ENCODE data around the gene PPP6R2. TPM values are rescaled to one million over a fixed set of nuclear protein-coding genes. Genes with fewer than 3 reads are reported as not detected.

Gene PPP6R2
- total and polyA plus RNA-seq, 4 donors = 35.2 to 70.0 (median 46.6) TPM

- Histone ChIP-seq H3K9ac (ENCODE audit: insufficient read depth in 1 of 2, low read length in 2 of 2) (no peak overlapping the region), H3K9me3 (ENCODE audit: control insufficient read depth in 4 of 4, insufficient read depth in 3 of 4, low read length in 3 of 4) (no peaks in the 10 kb centered on the region), H3K4me1 (ENCODE audit: control insufficient read depth in 5 of 5, insufficient read depth in 5 of 5, low read length in 5 of 5) (peaks cover 2 to 38% (median 7%) of the 10 kb centered on the region in 5 donors), H3K36me3 (ENCODE audit: control insufficient read depth in 4 of 4, insufficient read depth in 4 of 4, low read length in 4 of 4) (peaks cover 9 to 45% (median 22%) of the 10 kb centered on the region in 4 donors), H3K4me3 (no peak overlapping the region), H3K27ac (ENCODE audit: low read depth in 1 of 2, low read length in 1 of 2) (no peak overlapping the region), H3K27me3 (ENCODE audit: control insufficient read depth in 3 of 3, insufficient read depth in 3 of 3, low read length in 2 of 3) (no peaks in the 10 kb centered on the region)
- TF ChIP-seq, protein P1, sequence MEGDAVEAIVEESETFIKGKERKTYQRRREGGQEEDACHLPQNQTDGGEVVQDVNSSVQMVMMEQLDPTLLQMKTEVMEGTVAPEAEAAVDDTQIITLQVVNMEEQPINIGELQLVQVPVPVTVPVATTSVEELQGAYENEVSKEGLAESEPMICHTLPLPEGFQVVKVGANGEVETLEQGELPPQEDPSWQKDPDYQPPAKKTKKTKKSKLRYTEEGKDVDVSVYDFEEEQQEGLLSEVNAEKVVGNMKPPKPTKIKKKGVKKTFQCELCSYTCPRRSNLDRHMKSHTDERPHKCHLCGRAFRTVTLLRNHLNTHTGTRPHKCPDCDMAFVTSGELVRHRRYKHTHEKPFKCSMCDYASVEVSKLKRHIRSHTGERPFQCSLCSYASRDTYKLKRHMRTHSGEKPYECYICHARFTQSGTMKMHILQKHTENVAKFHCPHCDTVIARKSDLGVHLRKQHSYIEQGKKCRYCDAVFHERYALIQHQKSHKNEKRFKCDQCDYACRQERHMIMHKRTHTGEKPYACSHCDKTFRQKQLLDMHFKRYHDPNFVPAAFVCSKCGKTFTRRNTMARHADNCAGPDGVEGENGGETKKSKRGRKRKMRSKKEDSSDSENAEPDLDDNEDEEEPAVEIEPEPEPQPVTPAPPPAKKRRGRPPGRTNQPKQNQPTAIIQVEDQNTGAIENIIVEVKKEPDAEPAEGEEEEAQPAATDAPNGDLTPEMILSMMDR (IDR thresholded peaks at IDR 0.05; ENCODE audit: control extremely low read depth, extremely low read depth) = no peak
- no peak for ATAC-seq (ENCODE audit: insufficient read depth, low FRiP score)
- WGBS, 2 donors = 88 to 91% methylated on average over 8 of the region's 8 CpGs
- no peak for DNase-seq
Measured at GRCh38 chr22:50468626-50469025, 125.5 kb downstream of the PPP6R2 start.

- Histone ChIP-seq H3K4me3 (no peak overlapping the region), H3K27ac (ENCODE audit: low read depth in 1 of 2, low read length in 1 of 2) (no peak overlapping the region), H3K9me3 (ENCODE audit: control insufficient read depth in 4 of 4, insufficient read depth in 3 of 4, low read length in 3 of 4) (no peaks in the 10 kb centered on the region), H3K9ac (ENCODE audit: insufficient read depth in 1 of 2, low read length in 2 of 2) (no peak overlapping the region), H3K27me3 (ENCODE audit: control insufficient read depth in 3 of 3, insufficient read depth in 3 of 3, low read length in 2 of 3) (no peaks in the 10 kb centered on the region), H3K36me3 (ENCODE audit: control insufficient read depth in 4 of 4, insufficient read depth in 4 of 4, low read length in 4 of 4) (peaks cover 8 to 35% (median 17%) of the 10 kb centered on the region in 4 donors), H3K4me1 (ENCODE audit: control insufficient read depth in 5 of 5, insufficient read depth in 5 of 5, low read length in 5 of 5) (peaks cover 6 to 42% (median 9%) of the 10 kb centered on the region in 5 donors)
- 28 to 46% methylated on average over 24 to 25 of the region's 25 CpGs for WGBS, 2 donors
- TF ChIP-seq, protein P1 (IDR thresholded peaks at IDR 0.05; ENCODE audit: control extremely low read depth, extremely low read depth) = no peak
- peak; percentile 68 for ATAC-seq (ENCODE audit: insufficient read depth, low FRiP score)
- DNase-seq = no peak
Measured at GRCh38 chr22:50469377-50470305, 126.5 kb downstream of the PPP6R2 start.

GRCh38 chr22:50470491-50470890 lies 127.4 kb downstream of the PPP6R2 start:
- Histone ChIP-seq H3K36me3 (ENCODE audit: control insufficient read depth in 4 of 4, insufficient read depth in 4 of 4, low read length in 4 of 4) (peaks cover 4 to 26% (median 13%) of the 10 kb centered on the region in 4 donors), H3K27ac (ENCODE audit: low read depth in 1 of 2, low read length in 1 of 2) (no peak overlapping the region), H3K9me3 (ENCODE audit: control insufficient read depth in 4 of 4, insufficient read depth in 3 of 4, low read length in 3 of 4) (no peaks in the 10 kb centered on the region), H3K4me3 (no peak overlapping the region), H3K9ac (ENCODE audit: insufficient read depth in 1 of 2, low read length in 2 of 2) (no peak overlapping the region), H3K27me3 (ENCODE audit: control insufficient read depth in 3 of 3, insufficient read depth in 3 of 3, low read length in 2 of 3) (no peaks in the 10 kb centered on the region), H3K4me1 (ENCODE audit: control insufficient read depth in 5 of 5, insufficient read depth in 5 of 5, low read length in 5 of 5) (peaks cover 8 to 42% (median 9%) of the 10 kb centered on the region in 5 donors)
- TF ChIP-seq, protein P1 (IDR thresholded peaks at IDR 0.05; ENCODE audit: control extremely low read depth, extremely low read depth) = no peak
- DNase-seq = no peak
- WGBS, 2 donors = 66 to 78% methylated on average over 6 of the region's 6 CpGs
- ATAC-seq (ENCODE audit: insufficient read depth, low FRiP score) = no peak
